AG09319 (cell line): Measurements from ENCODE around the gene UMAD1.

Experiments used
- DNase-seq: peaks from one replicate; pipeline ENCODE4 v3.0.0-alpha.2; 2010; ENCODE audit warnings: low read depth; ENCODE audit errors: extremely low read depth
- TF ChIP-seq, protein P1 (sequence below): IDR thresholded peaks from 2 replicates; pipeline ENCODE4 v1.5.1; 2011; ENCODE audit warnings: low read depth, mild to moderate bottlenecking, inconsistent platforms, low read length, moderate library complexity

Gene UMAD1

DNA sequence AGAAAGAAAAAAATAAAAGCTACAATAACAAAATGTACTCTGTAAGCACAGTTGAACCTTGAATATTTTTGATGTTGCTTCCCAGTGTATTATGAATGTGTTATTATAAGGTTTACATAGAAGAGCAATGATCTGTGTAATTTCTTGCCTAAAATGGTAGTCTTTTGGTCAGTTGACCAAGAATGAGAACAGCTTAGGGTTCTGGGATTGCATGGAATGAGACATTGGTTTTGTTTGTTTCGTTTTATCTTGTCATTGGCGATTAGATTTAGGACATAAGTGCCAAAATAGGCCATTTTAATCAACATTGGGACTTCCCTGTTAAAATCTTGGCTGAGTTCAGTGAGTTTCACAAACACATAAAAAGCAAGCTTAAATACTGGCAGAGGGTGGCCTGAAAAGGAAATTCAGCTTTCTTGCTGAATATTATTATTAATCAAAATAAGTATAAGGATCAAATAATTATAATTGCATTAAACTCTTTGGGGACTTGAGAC, 278.9 kb downstream of the UMAD1 start:
- TF ChIP-seq, protein P1, sequence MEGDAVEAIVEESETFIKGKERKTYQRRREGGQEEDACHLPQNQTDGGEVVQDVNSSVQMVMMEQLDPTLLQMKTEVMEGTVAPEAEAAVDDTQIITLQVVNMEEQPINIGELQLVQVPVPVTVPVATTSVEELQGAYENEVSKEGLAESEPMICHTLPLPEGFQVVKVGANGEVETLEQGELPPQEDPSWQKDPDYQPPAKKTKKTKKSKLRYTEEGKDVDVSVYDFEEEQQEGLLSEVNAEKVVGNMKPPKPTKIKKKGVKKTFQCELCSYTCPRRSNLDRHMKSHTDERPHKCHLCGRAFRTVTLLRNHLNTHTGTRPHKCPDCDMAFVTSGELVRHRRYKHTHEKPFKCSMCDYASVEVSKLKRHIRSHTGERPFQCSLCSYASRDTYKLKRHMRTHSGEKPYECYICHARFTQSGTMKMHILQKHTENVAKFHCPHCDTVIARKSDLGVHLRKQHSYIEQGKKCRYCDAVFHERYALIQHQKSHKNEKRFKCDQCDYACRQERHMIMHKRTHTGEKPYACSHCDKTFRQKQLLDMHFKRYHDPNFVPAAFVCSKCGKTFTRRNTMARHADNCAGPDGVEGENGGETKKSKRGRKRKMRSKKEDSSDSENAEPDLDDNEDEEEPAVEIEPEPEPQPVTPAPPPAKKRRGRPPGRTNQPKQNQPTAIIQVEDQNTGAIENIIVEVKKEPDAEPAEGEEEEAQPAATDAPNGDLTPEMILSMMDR = no peak
- DNase-seq = no peak

DNA sequence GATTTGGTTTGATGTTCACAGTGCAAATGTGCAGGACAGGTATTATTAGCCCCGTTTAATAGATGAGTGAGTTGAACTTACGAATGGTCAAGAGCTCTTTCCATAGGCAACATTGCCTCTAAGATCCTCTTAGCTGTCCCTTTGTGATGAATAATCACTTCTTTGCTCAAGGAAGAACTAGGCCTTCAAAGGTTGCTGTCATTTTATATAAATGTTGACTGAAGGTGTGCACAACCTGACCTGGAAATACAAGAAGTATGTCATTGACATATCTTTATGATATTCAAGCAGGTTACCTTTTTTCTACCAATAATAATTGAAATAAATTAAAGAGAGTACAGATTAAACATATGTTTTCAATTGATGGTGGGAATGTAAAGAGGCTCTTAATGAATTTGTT, 279.5 kb downstream of the UMAD1 start:
- no peak for DNase-seq
- TF ChIP-seq, protein P1 = no peak

DNA sequence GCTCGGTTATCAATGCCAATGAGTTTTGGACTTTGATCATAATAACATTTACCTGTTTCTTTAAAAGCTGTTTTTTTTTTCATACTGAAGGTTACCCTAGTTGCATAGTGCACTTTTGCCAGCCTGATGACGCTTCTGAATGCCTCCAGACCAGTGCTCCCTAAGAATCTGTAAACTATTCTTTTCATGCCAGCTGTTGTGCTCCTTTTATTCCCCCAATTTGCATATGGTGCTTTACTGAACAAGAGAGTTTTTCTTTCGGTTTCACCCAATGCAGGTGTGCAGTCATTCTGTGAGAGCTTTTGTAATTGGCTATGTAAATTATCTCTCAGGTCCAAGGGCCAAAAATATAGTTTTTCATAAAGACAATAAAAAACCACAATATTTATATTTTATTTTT, 279.9 kb downstream of the UMAD1 start:
- no peak for DNase-seq
- TF ChIP-seq, protein P1 = no peak

DNA sequence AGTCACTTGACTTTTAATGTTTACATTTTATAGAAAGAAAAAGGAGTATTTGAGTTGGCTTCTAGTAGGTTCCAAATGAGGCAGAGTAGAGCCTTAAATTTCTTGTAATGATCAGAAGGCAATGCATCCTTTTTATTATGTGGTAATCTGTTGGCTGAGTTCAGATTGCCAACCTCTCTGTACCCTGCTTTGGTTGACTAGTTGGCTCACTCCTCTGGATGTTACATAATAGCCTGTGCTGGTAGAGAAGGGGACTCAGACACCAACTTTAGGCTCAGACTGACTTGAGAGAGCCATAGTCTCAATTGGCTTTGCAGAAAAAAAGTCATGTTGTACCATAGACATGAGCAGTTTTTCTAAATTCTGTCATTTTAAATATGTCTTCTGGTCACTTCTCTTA, 281.3 kb downstream of the UMAD1 start:
- DNase-seq = no peak

DNA sequence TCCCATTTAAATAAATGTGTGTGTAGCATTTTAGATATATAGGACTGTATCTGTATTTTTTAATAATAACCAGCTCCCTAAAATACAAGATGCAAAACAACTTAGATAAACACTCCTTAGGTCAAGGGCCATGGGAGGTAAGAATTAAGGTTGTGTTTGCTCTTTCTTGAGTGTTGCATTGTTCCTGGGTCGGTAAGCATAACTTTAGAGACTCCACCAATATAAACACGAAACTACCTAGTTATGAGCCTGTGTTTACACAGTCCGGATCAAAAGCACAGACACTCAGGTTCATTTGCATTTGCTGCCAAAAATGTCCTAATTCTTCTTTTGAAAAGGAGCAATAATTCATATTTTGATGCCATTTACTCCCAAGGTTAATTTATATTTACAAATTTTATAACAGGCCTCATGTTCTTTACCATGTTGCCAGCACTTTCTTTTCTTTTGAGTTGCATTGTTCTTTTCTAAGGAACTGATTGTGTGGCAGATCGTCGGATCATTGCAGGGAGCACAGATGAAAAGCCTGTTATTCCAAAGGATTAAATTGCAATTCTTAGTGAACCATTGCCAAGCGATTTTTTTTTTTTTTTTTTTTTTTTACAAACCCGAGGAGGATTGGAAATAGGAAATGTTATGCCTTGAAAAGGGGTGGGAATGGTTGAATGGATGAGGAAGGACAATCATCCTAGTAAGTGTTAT, 282.3 kb downstream of the UMAD1 start:
- DNase-seq = no peak
- TF ChIP-seq, protein P1 = no peak

More for the DNA sequence above, 281.3 kb downstream of the UMAD1 start:
- TF ChIP-seq, protein P1 = no peak

DNA sequence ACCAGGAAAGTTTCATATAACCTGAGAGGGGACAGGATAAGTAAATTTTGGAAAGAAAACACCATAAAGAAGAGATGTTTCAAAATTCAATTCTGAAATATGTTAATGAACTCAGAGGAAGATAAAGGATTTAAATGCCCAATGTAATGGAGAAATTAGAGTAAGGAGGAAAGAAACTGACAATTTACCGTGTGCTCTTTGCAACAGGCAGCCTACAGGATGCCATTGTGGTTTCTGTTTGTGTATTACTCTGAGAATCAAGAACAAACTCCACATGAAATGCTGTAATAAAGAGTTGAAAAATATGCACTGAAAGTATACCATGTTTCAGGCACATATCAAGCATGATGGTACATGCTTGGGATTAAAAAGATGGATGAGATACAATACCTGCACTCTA, 283.3 kb downstream of the UMAD1 start:
- TF ChIP-seq, protein P1 = no peak
- no peak for DNase-seq

DNA sequence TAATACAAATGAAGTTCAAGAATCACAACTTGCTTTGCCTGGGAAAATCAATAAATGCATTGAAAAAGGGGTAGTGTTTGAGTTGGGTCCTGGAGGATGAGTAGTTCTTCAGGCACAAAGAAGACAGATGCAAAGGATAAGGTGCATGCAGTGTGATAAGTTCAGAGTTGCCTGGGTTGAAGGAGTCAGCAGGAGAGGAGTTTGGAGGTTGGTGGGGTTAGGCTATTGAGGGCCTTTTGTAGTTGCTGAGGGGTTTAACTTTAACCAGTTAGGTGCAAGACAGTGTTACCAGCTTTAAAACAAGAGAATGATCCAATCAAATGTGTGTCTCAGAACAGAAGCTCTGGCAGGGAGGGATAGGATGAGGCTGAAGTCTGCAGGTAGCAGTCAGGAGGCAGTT, 283.8 kb downstream of the UMAD1 start:
- no peak for DNase-seq

More for the DNA sequence above, 283.8 kb downstream of the UMAD1 start:
- TF ChIP-seq, protein P1 = no peak
